Body of pancreas (tissue), 4 donors: ENCODE measurements around the gene SAPCD2.

ENCODE experiments used
- POLR2A ChIP-seq, 3 donors: fragments of 450-650 bp; IDR thresholded peaks; one replicate each; pipeline ENCODE4 v1.6.1; 2016; ENCODE audit warnings: antibody characterized with exemption in 3 of 3, mild to moderate bottlenecking in 2 of 3
- TF ChIP-seq, protein P1 (sequence below), 7 experiments: fragments of 450-650 bp in 4 of 7; fragments of 200-600 bp in 3 of 7; sonication (generic) in 3 of 7; IDR thresholded peaks; one replicate each; pipeline ENCODE4 v1.5.1; 2016 to 2019; ENCODE audit warnings: antibody characterized with exemption in 7 of 7

DNA sequence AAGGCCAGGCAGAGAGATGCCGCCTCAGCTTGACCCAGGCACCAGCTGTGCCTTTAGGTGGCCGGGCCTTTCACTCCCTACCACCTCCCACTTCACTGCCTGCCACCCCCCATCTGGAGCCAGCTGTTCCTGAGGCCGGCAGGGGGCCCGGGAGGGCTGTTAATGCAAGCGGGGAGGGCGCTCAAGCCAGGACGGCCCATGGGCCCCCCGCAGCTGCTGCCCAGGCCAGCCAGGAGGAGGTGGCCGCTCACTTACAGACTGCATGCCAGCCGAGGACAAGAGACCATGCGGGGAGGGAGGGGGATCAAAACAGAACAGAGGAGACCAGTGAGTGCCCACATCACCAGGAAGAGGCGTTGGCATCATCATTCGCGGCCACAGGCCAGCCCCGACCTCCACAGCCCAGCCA lies 46.8 kb downstream of the SAPCD2 start:
- TF ChIP-seq, protein P1, sequence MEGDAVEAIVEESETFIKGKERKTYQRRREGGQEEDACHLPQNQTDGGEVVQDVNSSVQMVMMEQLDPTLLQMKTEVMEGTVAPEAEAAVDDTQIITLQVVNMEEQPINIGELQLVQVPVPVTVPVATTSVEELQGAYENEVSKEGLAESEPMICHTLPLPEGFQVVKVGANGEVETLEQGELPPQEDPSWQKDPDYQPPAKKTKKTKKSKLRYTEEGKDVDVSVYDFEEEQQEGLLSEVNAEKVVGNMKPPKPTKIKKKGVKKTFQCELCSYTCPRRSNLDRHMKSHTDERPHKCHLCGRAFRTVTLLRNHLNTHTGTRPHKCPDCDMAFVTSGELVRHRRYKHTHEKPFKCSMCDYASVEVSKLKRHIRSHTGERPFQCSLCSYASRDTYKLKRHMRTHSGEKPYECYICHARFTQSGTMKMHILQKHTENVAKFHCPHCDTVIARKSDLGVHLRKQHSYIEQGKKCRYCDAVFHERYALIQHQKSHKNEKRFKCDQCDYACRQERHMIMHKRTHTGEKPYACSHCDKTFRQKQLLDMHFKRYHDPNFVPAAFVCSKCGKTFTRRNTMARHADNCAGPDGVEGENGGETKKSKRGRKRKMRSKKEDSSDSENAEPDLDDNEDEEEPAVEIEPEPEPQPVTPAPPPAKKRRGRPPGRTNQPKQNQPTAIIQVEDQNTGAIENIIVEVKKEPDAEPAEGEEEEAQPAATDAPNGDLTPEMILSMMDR (IDR thresholded peaks at IDR 0.05), result no peak
- TF ChIP-seq POLR2A (IDR thresholded peaks at IDR 0.05), result no peak
